Measurements from ENCODE around the gene BDH1.

DNA sequence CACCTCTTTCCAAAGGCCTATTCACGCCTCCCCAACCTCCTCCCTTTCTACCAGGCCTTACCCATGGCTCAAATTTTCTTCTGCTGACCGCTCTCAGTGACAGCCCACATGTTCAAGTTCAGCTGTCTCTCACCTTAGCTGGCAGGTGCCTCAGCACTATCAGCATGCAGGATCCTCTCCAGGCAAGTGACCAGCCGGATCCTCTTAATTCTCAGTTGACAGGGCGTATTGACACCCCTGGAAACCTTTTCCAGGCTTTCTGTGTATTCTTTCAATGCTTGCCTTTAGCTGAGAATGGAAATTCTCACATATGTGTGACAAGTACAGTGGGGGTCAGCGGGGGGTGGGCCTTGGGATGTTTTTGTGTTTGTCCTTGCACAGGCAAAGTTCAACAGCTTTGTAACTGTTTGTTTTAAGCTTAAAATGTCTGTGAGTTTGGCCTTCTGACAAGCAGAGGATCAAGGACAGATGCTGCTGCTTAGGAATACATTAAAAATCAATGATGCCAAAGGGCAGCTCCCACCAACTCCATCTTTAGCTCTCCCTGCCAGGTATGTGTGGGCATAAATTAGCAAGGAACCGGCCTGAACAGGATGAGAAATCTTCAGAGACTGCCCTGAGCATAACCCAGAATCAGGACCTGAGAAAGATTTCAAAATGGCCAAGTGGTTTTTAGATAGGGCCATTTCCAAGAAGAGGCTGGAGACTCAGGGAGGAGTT, 17.4 kb upstream of the BDH1 start:
- TF ChIP-seq ARNTL (CRISPR knock-in tag; IDR thresholded peaks at IDR 0.05; ENCODE audit: borderline replicate concordance, low read depth): no peak
- no peak for TF ChIP-seq ISL1 (CRISPR knock-in tag; IDR thresholded peaks at IDR 0.05)
- no peak for TF ChIP-seq BACH2 (CRISPR knock-in tag; IDR thresholded peaks at IDR 0.05; ENCODE audit: borderline replicate concordance)
- TF ChIP-seq ZNF565 (CRISPR knock-in tag; conservative IDR thresholded peaks at IDR 0.05; ENCODE audit: low read depth): no peak
- no peak for TF ChIP-seq ZFP30 (CRISPR knock-in tag; IDR thresholded peaks at IDR 0.05)
- TF ChIP-seq, protein P1, sequence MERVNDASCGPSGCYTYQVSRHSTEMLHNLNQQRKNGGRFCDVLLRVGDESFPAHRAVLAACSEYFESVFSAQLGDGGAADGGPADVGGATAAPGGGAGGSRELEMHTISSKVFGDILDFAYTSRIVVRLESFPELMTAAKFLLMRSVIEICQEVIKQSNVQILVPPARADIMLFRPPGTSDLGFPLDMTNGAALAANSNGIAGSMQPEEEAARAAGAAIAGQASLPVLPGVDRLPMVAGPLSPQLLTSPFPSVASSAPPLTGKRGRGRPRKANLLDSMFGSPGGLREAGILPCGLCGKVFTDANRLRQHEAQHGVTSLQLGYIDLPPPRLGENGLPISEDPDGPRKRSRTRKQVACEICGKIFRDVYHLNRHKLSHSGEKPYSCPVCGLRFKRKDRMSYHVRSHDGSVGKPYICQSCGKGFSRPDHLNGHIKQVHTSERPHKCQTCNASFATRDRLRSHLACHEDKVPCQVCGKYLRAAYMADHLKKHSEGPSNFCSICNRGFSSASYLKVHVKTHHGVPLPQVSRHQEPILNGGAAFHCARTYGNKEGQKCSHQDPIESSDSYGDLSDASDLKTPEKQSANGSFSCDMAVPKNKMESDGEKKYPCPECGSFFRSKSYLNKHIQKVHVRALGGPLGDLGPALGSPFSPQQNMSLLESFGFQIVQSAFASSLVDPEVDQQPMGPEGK (CRISPR knock-in tag; IDR thresholded peaks at IDR 0.05; ENCODE audit: borderline replicate concordance): no peak
- TF ChIP-seq ZNF70 (CRISPR knock-in tag; IDR thresholded peaks at IDR 0.05): no peak
- no peak for TF ChIP-seq PPARA (CRISPR knock-in tag; IDR thresholded peaks at IDR 0.05; ENCODE audit: borderline replicate concordance)
- TF ChIP-seq, protein P2, sequence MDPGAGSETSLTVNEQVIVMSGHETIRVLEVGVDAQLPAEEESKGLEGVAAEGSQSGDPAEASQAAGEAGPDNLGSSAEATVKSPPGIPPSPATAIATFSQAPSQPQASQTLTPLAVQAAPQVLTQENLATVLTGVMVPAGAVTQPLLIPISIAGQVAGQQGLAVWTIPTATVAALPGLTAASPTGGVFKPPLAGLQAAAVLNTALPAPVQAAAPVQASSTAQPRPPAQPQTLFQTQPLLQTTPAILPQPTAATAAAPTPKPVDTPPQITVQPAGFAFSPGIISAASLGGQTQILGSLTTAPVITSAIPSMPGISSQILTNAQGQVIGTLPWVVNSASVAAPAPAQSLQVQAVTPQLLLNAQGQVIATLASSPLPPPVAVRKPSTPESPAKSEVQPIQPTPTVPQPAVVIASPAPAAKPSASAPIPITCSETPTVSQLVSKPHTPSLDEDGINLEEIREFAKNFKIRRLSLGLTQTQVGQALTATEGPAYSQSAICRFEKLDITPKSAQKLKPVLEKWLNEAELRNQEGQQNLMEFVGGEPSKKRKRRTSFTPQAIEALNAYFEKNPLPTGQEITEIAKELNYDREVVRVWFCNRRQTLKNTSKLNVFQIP (CRISPR knock-in tag; IDR thresholded peaks at IDR 0.05; ENCODE audit: borderline replicate concordance, low read depth): no peak
- TF ChIP-seq OSR1 (CRISPR knock-in tag; IDR thresholded peaks at IDR 0.05): no peak
- TF ChIP-seq, protein P3, sequence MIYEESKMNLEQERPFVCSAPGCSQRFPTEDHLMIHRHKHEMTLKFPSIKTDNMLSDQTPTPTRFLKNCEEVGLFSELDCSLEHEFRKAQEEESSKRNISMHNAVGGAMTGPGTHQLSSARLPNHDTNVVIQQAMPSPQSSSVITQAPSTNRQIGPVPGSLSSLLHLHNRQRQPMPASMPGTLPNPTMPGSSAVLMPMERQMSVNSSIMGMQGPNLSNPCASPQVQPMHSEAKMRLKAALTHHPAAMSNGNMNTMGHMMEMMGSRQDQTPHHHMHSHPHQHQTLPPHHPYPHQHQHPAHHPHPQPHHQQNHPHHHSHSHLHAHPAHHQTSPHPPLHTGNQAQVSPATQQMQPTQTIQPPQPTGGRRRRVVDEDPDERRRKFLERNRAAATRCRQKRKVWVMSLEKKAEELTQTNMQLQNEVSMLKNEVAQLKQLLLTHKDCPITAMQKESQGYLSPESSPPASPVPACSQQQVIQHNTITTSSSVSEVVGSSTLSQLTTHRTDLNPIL (CRISPR knock-in tag; IDR thresholded peaks at IDR 0.05; ENCODE audit: low read depth): no peak
- TF ChIP-seq ZFP3 (CRISPR knock-in tag; IDR thresholded peaks at IDR 0.05): no peak
